ENCODE measurements around the gene TRAF7.
"Not testable (repeated sequence)": the region's sequence is repeated elsewhere in the genome, so short reads cannot be mapped to it uniquely, and the experiment has no call there.

GRCh38 chr16:2112539-2113106 lies 43.0 kb upstream of the TRAF7 start:
- not testable (repeated sequence) for TF ChIP-seq CTCF, POLR2A, POLR2AphosphoS5 (IDR thresholded peaks at IDR 0.05)
